Measurements from ENCODE around the gene LAMC3.

Gene LAMC3

GRCh38 chr9:131049829-131050715 is 41.1 kb downstream of the LAMC3 start:
- no peak for DNase-seq

DNA sequence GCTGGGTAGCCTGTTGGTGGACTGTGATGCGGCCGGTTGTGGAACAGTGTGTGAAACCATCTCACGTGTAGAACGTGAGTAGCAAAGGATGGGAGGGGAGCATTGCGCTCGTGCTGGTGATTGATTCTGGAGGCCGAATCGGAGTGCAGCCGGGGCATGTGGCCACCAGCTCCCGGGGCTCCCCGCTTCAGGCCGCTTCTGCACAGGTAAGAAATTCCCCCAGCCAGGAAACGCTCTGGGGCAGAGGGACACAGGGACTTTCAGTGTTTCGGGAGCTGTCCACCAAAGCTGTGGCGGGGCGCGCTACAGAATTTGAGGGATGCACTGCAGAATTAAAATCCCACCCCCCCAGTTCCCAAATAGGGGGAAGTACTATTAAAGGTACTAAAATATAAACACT is 41.9 kb downstream of the LAMC3 start:
- DNase-seq = no peak

- no peak for DNase-seq
Measured at GRCh38 chr9:131051592-131052517, 42.9 kb downstream of the LAMC3 start.

GRCh38 chr9:131053896-131054295 is 44.9 kb downstream of the LAMC3 start:
- no peak for DNase-seq

GRCh38 chr9:131056781-131057506 is 48.0 kb downstream of the LAMC3 start:
- no peak for DNase-seq

GRCh38 chr9:131060900-131061630 is 52.1 kb downstream of the LAMC3 start:
- no peak for DNase-seq

- DNase-seq = no peak
Measured at GRCh38 chr9:131062969-131063368, 54.0 kb downstream of the LAMC3 start.

- DNase-seq = no peak
Measured at GRCh38 chr9:131065599-131065998, 56.6 kb downstream of the LAMC3 start.

GRCh38 chr9:131067625-131068024 is 58.7 kb downstream of the LAMC3 start:
- DNase-seq = no peak

DNA sequence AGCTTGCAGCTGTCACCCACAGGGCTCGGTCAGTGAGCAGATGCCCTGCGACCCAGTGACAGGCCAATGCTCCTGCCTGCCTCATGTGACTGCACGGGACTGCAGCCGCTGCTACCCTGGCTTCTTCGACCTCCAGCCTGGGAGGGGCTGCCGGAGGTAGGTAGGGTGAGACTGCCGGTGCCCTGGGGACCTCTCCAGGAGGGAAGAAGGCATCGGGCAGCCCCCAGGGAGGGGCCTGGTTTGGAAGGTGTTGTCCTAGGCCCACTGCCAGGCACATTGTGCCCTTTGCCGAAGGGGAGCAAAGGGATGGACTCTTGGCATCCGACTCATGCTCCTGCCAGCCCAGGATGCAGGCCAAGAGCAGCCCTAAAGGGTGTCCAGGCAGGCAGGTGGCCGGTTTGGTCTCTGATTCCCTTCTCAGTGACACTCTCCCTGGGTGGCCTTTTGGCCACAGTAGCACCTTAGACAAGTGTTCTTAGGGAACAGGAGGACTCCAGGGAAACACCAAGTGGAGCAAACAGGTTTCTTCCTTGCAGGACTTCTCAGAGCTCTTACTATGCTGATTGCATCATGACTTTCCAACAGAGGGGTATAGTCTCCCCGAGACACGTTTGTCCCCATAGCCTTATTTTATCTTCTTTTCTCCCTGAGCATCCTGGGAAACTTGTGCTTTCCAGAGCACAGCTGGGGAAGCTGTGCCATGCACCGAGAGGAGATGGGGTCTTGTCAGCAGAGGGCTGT is 59.3 kb downstream of the LAMC3 start:
- no peak for DNase-seq

DNA sequence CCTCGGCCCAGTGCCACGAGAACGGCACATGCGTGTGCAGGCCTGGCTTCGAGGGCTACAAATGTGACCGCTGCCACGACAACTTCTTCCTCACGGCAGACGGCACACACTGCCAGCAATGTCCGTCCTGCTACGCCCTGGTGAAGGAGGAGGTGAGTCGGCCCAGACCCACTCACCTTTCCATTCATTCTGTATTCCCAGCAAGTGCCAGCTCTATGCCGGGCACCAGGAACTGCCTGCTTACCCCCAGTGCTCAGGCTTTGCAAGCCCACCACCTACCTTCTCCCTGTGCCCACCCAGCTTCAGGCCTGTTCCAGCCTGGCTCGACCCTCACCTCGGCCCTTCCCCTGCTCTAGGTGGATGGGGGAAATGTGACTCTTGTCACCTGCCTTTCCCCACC is 60.7 kb downstream of the LAMC3 start:
- DNase-seq = no peak

GRCh38 chr9:131072107-131072870 is 63.3 kb downstream of the LAMC3 start:
- DNase-seq = no peak

DNA sequence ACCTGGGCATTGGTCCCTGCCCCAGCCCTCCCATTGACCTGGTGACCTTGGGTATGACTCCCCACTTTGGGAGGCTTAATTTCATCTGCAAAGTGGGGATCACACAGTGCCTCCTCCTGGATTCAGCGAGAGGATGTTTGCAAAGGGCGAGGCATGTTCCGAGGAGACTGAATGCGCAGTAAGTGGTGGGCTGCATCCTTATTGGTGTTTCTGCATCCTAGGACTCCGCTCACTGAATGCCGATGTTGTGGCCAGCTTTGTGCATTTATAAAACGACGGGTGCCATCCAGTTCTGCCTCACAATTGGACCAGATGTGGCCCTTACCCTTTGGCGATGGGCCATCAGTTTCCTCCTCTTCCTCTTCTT is 63.9 kb downstream of the LAMC3 start:
- no peak for DNase-seq

DNA sequence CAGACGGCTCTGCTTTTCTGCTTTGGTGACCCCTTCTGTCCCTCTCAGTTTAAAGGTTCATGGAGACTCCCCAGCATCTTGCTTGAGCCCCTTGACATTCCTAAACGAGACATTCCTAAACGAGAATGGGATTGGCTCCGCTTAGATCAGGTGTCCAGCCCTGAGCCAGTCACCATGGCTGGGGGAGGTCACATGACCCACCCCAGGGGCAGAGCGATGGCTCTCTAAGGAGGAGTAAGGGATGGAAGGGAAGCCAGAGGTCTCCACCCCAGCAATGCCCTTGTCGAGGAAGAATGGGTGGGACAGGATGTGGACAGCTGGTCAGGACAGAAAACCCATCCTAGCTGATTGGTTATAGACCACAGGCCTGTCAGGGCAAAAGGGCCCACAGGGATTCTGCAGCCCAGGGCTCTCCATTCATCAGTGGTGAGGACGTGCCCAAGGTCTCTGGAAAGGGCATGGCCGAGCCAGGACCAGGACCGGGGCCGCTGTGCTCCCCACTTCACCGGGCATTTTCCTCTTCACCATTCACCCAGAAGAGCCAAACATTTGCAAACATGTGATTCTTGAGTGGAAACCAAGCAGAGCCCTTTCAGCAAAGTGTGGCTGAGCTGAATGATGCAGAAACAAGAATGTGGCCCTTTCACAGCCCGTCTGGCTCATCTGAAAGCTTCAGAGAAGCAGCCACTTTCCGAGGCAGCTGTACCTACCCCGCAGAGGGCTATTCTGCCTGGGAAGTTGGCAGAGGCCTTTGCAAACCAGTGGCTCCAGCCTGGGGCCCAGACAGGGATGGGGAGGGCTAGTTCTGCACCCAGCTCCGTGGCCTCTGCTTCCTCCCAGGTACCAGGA is 67.6 kb downstream of the LAMC3 start:
- DNase-seq = no peak

DNA sequence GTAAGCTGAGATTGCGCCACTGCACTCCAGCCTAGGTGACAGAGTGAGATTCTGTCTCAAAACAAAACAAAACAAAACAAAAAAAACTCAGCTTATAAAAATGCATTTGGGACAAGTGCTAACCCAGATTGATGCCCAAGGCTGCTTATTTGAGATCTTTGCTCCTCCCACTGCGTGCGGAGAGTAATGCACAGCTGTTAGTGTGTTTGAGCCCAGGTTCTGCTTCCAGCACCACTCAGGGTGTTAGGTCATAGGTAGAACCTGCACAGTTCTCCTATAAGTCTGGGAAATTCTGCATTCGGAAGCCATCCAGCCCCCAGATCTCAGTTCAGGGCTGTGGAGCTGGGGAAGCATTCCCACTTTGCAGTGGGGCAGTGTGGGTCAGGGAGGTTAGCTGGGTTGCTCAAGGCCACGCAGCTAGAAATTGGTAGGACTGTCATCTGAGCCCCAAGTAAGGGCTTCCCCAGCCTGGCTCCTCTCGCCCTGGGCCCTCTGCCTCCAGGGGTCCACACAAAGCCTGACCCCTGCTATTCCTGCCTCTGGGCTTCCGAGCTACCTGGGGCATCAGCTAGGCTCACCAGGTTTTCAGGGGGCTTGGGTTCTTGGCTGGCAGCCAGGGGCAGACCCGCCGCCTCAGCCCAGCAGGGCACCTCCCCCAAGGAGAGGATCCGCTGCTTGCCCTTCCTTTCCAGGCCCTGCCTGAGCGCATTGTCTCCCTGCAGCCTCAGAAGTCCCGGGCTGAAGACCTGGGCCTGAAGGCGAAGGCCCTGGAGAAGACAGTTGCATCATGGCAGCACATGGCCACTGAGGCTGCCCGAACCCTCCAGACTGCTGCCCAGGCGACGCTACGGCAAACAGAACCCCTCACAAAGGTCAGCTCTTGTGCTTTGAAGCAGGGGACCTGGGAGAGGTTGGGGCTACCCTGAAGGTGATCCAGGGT is 69.7 kb downstream of the LAMC3 start:
- DNase-seq = no peak

GRCh38 chr9:131080589-131080988 is 71.6 kb downstream of the LAMC3 start:
- no peak for DNase-seq

DNA sequence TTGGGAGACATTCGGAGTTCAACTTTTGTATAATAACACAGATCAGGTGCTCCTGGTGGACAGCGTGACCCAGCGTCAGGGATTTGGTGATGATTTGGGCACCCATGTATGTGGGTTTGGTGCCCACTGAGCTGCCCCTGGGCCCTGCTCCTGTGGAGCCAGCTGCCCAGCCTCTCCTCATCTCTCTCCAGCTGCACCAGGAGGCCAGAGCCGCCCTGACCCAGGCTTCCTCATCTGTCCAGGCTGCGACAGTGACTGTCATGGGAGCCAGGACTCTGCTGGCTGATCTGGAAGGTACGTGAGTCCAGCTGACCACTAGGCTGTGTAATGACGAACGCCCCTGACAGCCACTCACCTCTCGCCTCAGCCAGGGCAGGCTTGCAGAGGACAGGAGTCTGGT is 72.9 kb downstream of the LAMC3 start:
- DNase-seq = no peak

GRCh38 chr9:131082774-131083512 is 74.0 kb downstream of the LAMC3 start:
- no peak for DNase-seq

All from NCI-H1694 (cell line).